ENCODE measurements around the gene SHMT2.

- TF ChIP-seq ESRRA (CRISPR knock-in tag; IDR thresholded peaks at IDR 0.05; ENCODE audit: low read depth) (no peak), KLF13 (CRISPR knock-in tag; IDR thresholded peaks at IDR 0.05) (no peak), ZNF782 (CRISPR knock-in tag; IDR thresholded peaks at IDR 0.05; ENCODE audit: borderline replicate concordance) (no peak), POLR2A (IDR thresholded peaks at IDR 0.05; ENCODE audit: insufficient read depth in 1 of 2, low read depth in 2 of 2, low read length in 2 of 2) (no peak), KAT8 (CRISPR knock-in tag; IDR thresholded peaks at IDR 0.05) (no peak), SMARCC2 (IDR thresholded peaks at IDR 0.05) (no peak), JDP2 (CRISPR knock-in tag; IDR thresholded peaks at IDR 0.05; ENCODE audit: borderline replicate concordance) (no peak)
- TF ChIP-seq, protein P1, sequence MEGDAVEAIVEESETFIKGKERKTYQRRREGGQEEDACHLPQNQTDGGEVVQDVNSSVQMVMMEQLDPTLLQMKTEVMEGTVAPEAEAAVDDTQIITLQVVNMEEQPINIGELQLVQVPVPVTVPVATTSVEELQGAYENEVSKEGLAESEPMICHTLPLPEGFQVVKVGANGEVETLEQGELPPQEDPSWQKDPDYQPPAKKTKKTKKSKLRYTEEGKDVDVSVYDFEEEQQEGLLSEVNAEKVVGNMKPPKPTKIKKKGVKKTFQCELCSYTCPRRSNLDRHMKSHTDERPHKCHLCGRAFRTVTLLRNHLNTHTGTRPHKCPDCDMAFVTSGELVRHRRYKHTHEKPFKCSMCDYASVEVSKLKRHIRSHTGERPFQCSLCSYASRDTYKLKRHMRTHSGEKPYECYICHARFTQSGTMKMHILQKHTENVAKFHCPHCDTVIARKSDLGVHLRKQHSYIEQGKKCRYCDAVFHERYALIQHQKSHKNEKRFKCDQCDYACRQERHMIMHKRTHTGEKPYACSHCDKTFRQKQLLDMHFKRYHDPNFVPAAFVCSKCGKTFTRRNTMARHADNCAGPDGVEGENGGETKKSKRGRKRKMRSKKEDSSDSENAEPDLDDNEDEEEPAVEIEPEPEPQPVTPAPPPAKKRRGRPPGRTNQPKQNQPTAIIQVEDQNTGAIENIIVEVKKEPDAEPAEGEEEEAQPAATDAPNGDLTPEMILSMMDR (CRISPR knock-in tag; IDR thresholded peaks at IDR 0.05): no peak
These were observed 33.7 kb upstream of the SHMT2 start for GRCh38 chr12:57195611-57196371.

All from HepG2 (cell line).